B cell (primary cell): ENCODE data around the gene GLDN. TPM values are rescaled to one million over a fixed set of nuclear protein-coding genes. Genes with fewer than 3 reads are reported as not detected.

ENCODE experiments used
- ATAC-seq: fragments of 200-7000 bp; cut with Tn5 transposase; one replicate; pipeline ENCODE4 v1.10.0; 2021; ENCODE audit warnings: low read depth, mild to moderate bottlenecking, moderate number of reproducible peaks, moderate library complexity
- CTCF ChIA-PET: fragments of 350-600 bp; sonication (Branson Sonifier 250); formaldehyde crosslinking; loops from one replicate; lab custom pipeline; 2021; ENCODE audit warnings: antibody characterized with exemption, inconsistent platforms; lab: Charles Lee
- POLR2A ChIA-PET: fragments of 350-600 bp; sonication (Branson Sonifier 250); formaldehyde crosslinking; loops from one replicate; lab custom pipeline; 2021; ENCODE audit warnings: antibody characterized with exemption; lab: Charles Lee
- DNase-seq: peaks from one replicate; pipeline ENCODE4 v3.0.0; 2013
- H2AFZ ChIP-seq: 2 replicates; pipeline ENCODE4 v1.6.1; 2012; ENCODE audit warnings: mild to moderate bottlenecking, low read depth, low read length; ENCODE audit not compliant: insufficient read depth, poor library complexity, severe bottlenecking
- H3K27ac ChIP-seq, 2 donors: 1 replicate in 1 of 2; 2 replicates in 1 of 2; pipeline ENCODE4 v1.5.1; 2012 to 2013; ENCODE audit warnings: low read length in 2 of 2, mild to moderate bottlenecking in 2 of 2, moderate library complexity in 1 of 2
- H3K27me3 ChIP-seq, 4 experiments: fragments of 200-600 bp in 1 of 4; sonication (generic) in 1 of 4; replicated peaks in 1 of 4; 1 replicate in 2 of 4; 2 replicates in 2 of 4; pipeline versions ENCODE4 v1.6.1 to v1.7.0; 2013 to 2016; ENCODE audit warnings: low read length in 3 of 4, mild to moderate bottlenecking in 2 of 4, mixed read lengths in 1 of 4, moderate library complexity in 1 of 4; ENCODE audit not compliant: insufficient read depth in 4 of 4, control insufficient read depth in 3 of 4; ENCODE audit errors: control extremely low read depth in 1 of 4
- H3K36me3 ChIP-seq, 2 experiments: replicated peaks in 1 of 2; 1 replicate in 1 of 2; 2 replicates in 1 of 2; pipeline versions ENCODE4 v1.6.1 to v1.7.1; 2013; ENCODE audit warnings: low read length in 1 of 2; ENCODE audit not compliant: insufficient read depth in 2 of 2, control insufficient read depth in 1 of 2; ENCODE audit errors: control extremely low read depth in 1 of 2, extremely low read depth in 1 of 2
- H3K4me1 ChIP-seq, 2 donors: fragments of 200-600 bp in 1 of 2; sonication (generic) in 1 of 2; 1 replicate in 1 of 2; 2 replicates in 1 of 2; pipeline versions ENCODE4 v1.5.1 to v1.6.1; 2013 to 2017; ENCODE audit warnings: low read length in 2 of 2; ENCODE audit not compliant: control insufficient read depth in 2 of 2, insufficient read depth in 2 of 2
- H3K4me2 ChIP-seq: replicated peaks from 2 replicates; pipeline ENCODE3; 2012; ENCODE audit warnings: mild to moderate bottlenecking, low read depth, low read length; ENCODE audit not compliant: poor library complexity, severe bottlenecking
- H3K4me3 ChIP-seq, 5 experiments: fragments of 200-600 bp in 1 of 5; sonication (generic) in 1 of 5; 1 replicate in 3 of 5; 2 replicates in 2 of 5; pipeline versions ENCODE4 v1.5.1 to v1.7.0; 2011 to 2016; ENCODE audit warnings: low read length in 4 of 5, mild to moderate bottlenecking in 4 of 5, low read depth in 2 of 5, control low read depth in 1 of 5, moderate library complexity in 1 of 5; ENCODE audit not compliant: insufficient read depth in 1 of 5; ENCODE audit errors: control extremely low read depth in 1 of 5, extremely low read depth in 1 of 5
- H3K79me2 ChIP-seq: fragments of 200-600 bp; sonication (generic); one replicate; pipeline ENCODE4 v1.6.0; 2016; ENCODE audit warnings: low read length; ENCODE audit not compliant: control insufficient read depth, insufficient read depth
- H3K9ac ChIP-seq: fragments of 200-600 bp; sonication (generic); 2 replicates; pipeline ENCODE4 v1.6.1; 2017; ENCODE audit warnings: mild to moderate bottlenecking, low read length, moderate library complexity
- H3K9me3 ChIP-seq, 3 donors: one replicate each; pipeline versions ENCODE4 v1.6.1 to v1.7.1; 2013; ENCODE audit warnings: low read length in 2 of 3; ENCODE audit not compliant: control insufficient read depth in 2 of 3, insufficient read depth in 1 of 3; ENCODE audit errors: control extremely low read depth in 1 of 3
- H4K20me1 ChIP-seq: 2 replicates; pipeline ENCODE4 v1.6.0; 2012; ENCODE audit warnings: mild to moderate bottlenecking, low read length; ENCODE audit not compliant: insufficient read depth, control insufficient read depth, poor library complexity, severe bottlenecking
- H3K27ac Mint-ChIP-seq: one replicate; pipeline ENCODE4 v1.8.0; 2021; ENCODE audit warnings: mixed read lengths
- H3K27me3 Mint-ChIP-seq: one replicate; pipeline ENCODE4 v1.8.0; 2021; ENCODE audit warnings: mixed read lengths
- H3K4me1 Mint-ChIP-seq: one replicate; pipeline ENCODE4 v1.8.0; 2021; ENCODE audit warnings: mixed read lengths
- H3K4me3 Mint-ChIP-seq: one replicate; pipeline ENCODE4 v1.8.0; 2021; ENCODE audit warnings: mixed read lengths
- H3K9me3 Mint-ChIP-seq: one replicate; pipeline ENCODE4 v1.8.0; 2022; ENCODE audit warnings: mixed read lengths; ENCODE audit not compliant: insufficient read depth
- EZH2 ChIP-seq: IDR thresholded peaks from 2 replicates; pipeline ENCODE4 v1.6.1; 2012; ENCODE audit warnings: borderline replicate concordance, low read depth, mild to moderate bottlenecking, moderate library complexity, low read length; ENCODE audit not compliant: insufficient read depth, poor library complexity, severe bottlenecking
- WGBS: methylation state at CpG from one replicate; pipeline ENCODE4 v1.1.5; 2013; ENCODE audit warnings: missing lambda C conversion rate; ENCODE audit not compliant: insufficient coverage; 5-methylcytosine and 5-hydroxymethylcytosine counted together
- intact Hi-C: fragments of 100-400 bp; cut with micrococcal nuclease; formaldehyde crosslinking; loops from one replicate; pipeline ENCODE4 v1.10.0; 2022
- polyA plus RNA-seq: library from polyadenylated mRNA; depleted of rRNA; stranded (reverse); fragments of >200 nt; gene quantifications from 2 replicates; pipeline ENCODE4 v1.2.3, GENCODE V29; 2012
- total RNA-seq, 2 donors: library from RNA; stranded (reverse); fragments of 120-200 nt in 1 of 2; gene quantifications; 1 replicate in 1 of 2; 2 replicates in 1 of 2; pipeline versions ENCODE4 v1.2.3 to v1.2.4, GENCODE V29; 2013 to 2022
- TF ChIP-seq, protein P1 (sequence below): fragments of 200-600 bp; IDR thresholded peaks from one replicate; pipeline ENCODE4 v1.8.0; 2022; ENCODE audit warnings: antibody characterized with exemption, mild to moderate bottlenecking

The GLDN gene
- total and polyA plus RNA-seq, 2 donors (not counting 1 experiment from before 2014, with no cell fraction given), result not detected

DNA sequence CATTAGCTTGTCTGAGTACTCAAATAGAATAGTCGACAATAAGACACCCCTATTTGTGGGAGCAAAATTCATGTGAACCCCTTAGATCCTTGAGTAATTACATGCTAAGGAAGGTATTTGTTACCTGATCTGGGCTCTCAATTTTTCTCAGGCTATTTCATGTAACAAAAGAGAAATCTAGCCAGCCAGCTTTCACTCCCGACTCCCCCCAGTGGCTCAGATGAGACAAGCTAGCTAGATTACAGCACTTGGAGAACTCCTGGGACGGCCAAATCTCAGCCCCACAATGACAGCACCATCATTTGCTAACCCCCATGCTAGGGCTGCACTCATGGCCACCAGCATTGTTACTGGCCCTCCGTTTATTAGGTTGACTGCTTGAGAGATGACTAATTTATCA is 41.3 kb downstream of the GLDN start:
- TF ChIP-seq, protein P1, sequence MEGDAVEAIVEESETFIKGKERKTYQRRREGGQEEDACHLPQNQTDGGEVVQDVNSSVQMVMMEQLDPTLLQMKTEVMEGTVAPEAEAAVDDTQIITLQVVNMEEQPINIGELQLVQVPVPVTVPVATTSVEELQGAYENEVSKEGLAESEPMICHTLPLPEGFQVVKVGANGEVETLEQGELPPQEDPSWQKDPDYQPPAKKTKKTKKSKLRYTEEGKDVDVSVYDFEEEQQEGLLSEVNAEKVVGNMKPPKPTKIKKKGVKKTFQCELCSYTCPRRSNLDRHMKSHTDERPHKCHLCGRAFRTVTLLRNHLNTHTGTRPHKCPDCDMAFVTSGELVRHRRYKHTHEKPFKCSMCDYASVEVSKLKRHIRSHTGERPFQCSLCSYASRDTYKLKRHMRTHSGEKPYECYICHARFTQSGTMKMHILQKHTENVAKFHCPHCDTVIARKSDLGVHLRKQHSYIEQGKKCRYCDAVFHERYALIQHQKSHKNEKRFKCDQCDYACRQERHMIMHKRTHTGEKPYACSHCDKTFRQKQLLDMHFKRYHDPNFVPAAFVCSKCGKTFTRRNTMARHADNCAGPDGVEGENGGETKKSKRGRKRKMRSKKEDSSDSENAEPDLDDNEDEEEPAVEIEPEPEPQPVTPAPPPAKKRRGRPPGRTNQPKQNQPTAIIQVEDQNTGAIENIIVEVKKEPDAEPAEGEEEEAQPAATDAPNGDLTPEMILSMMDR, result no peak
- TF ChIP-seq EZH2, result no peak
- no peaks in the 10 kb centered on the region for H4K20me1 ChIP-seq
- H3K4me1 Mint-ChIP-seq, result no peaks in the 10 kb centered on the region
- H3K27me3 Mint-ChIP-seq, result peaks cover 17% of the 10 kb centered on the region
- ChIA-PET CTCF (interaction anchor here (0.6 to 5.6 kb wide), 3 partner anchors 153 to 300 kb away, joined by 3 to 59 read pairs (median 4); no protein-coding TSS in a partner anchor), POLR2A (no interaction called here)
- no peak overlapping the region for H2AFZ ChIP-seq
- H3K36me3 ChIP-seq, result no peaks in the 10 kb centered on the region
- WGBS, result 7% methylated on average over 2 of the region's 4 CpGs
- H3K4me3 Mint-ChIP-seq, result no peak overlapping the region
- H3K79me2 ChIP-seq, result no peaks in the 10 kb centered on the region
- DNase-seq (no peak), ATAC-seq (no peak)
- H3K27me3 ChIP-seq, result peaks cover 0 to 3% (median 1%) of the 10 kb centered on the region in 4 experiments
- no peak overlapping the region for H3K27ac Mint-ChIP-seq
- H3K9ac ChIP-seq, result no peak overlapping the region
- no peak overlapping the region for H3K4me2 ChIP-seq
- intact Hi-C loops, result no loop called here
- no peak overlapping the region for H3K27ac ChIP-seq
- H3K4me3 ChIP-seq, result no peak overlapping the region
- no peaks in the 10 kb centered on the region for H3K4me1 ChIP-seq
- H3K9me3 ChIP-seq, result no peaks in the 10 kb centered on the region
- H3K9me3 Mint-ChIP-seq, result no peaks in the 10 kb centered on the region

DNA sequence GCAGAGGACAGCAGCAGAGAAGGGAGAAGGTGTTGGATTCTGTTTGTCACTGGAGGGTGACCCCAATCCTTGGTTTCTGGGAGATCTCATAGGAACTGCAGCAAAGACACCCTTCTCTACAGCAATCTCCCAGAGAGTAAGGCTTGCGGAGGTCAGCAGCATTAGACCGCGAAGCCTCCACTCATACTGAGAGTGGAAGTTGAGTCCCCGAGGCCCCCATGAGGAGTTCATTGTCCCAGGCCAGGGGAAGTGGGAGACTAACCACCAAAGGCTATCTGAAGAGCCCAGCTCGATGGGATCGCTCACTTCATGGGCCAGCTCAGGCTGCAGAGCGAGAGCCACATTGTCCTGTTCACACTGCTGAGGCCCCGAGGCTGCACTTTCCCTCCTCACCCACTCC is 44.6 kb downstream of the GLDN start:
- H3K27ac Mint-ChIP-seq, result no peak overlapping the region
- Histone ChIP-seq H4K20me1 (no peaks in the 10 kb centered on the region), H3K9me3 (no peaks in the 10 kb centered on the region), H3K79me2 (no peaks in the 10 kb centered on the region), H3K9ac (no peak overlapping the region), H3K4me2 (no peak overlapping the region), H3K4me1 (no peaks in the 10 kb centered on the region), H3K4me3 (no peak overlapping the region), H2AFZ (no peak overlapping the region), H3K27ac (no peak overlapping the region), H3K36me3 (no peaks in the 10 kb centered on the region), H3K27me3 (peaks cover 0 to 3% (median 1%) of the 10 kb centered on the region in 4 experiments)
- intact Hi-C loops, result no loop called here
- ChIA-PET CTCF (interaction anchor here (1.1 kb wide), 1 partner anchor 11 kb away, joined by 3 read pairs; no protein-coding TSS in a partner anchor), POLR2A (no interaction called here)
- ATAC-seq (no peak), DNase-seq (no peak)
- H3K4me1 Mint-ChIP-seq, result no peaks in the 10 kb centered on the region
- WGBS, result 73% methylated on average over 5 of the region's 8 CpGs
- H3K27me3 Mint-ChIP-seq, result peaks cover 17% of the 10 kb centered on the region
- no peaks in the 10 kb centered on the region for H3K9me3 Mint-ChIP-seq
- no peak for TF ChIP-seq EZH2
- TF ChIP-seq, protein P1, result no peak
- no peak overlapping the region for H3K4me3 Mint-ChIP-seq
